Peyer's patch (tissue), 4 donors: ENCODE results near the gene SHLD2. TPM values are rescaled to one million over a fixed set of nuclear protein-coding genes. Genes with fewer than 3 reads are reported as not detected.
"Not testable (repeated sequence)": the region's sequence is repeated elsewhere in the genome, so short reads cannot be mapped to it uniquely, and the experiment has no call there.

ENCODE experiments used
- DNase-seq, 3 donors: peaks; one replicate each; pipeline ENCODE4 v3.0.0-alpha.2; 2017 to 2019
- H3K27ac ChIP-seq, 4 donors: fragments of 200-600 bp; sonication (generic); one replicate each; pipeline ENCODE4 v1.5.1; 2016 to 2019
- H3K27me3 ChIP-seq, 2 donors: fragments of 200-600 bp; sonication (generic); one replicate each; pipeline ENCODE4 v1.5.1; 2019
- H3K36me3 ChIP-seq, 3 donors: fragments of 200-600 bp; sonication (generic); one replicate each; pipeline ENCODE4 v1.5.1; 2016 to 2019
- H3K4me1 ChIP-seq, 4 donors: fragments of 200-600 bp; sonication (generic); one replicate each; pipeline ENCODE4 v1.5.1; 2016 to 2019
- H3K4me3 ChIP-seq, 4 donors: fragments of 200-600 bp; sonication (generic); 1 replicate in 3 of 4; 2 replicates in 1 of 4; pipeline ENCODE4 v1.5.1; 2016 to 2019; ENCODE audit warnings: mild to moderate bottlenecking in 1 of 4
- H3K9me3 ChIP-seq, 4 donors: fragments of 200-600 bp; sonication (generic); one replicate each; pipeline ENCODE4 v1.5.1; 2016 to 2019; ENCODE audit warnings: mild to moderate bottlenecking in 1 of 4
- POLR2A ChIP-seq, 2 donors: fragments of 450-650 bp; IDR thresholded peaks; one replicate each; pipeline ENCODE4 v1.5.1; 2017; ENCODE audit warnings: antibody characterized with exemption in 2 of 2, mild to moderate bottlenecking in 2 of 2, moderate library complexity in 2 of 2
- total RNA-seq, 4 donors: library from RNA; depleted of rRNA; stranded (reverse); fragments of >200 nt; gene quantifications; one replicate each; pipeline ENCODE4 v1.1.0, GENCODE V29; 2016
- TF ChIP-seq, protein P1 (sequence below), 6 experiments: fragments of 450-650 bp in 4 of 6; fragments of 200-600 bp in 2 of 6; sonication (generic) in 1 of 6; IDR thresholded peaks; one replicate each; pipeline ENCODE4 v1.5.1; 2017 to 2019; ENCODE audit warnings: antibody characterized with exemption in 6 of 6, mild to moderate bottlenecking in 3 of 6, moderate library complexity in 1 of 6

The SHLD2 gene
- total RNA-seq, 4 donors from 2014 or later = 35.2 to 55.3 (median 46.0) TPM

DNA sequence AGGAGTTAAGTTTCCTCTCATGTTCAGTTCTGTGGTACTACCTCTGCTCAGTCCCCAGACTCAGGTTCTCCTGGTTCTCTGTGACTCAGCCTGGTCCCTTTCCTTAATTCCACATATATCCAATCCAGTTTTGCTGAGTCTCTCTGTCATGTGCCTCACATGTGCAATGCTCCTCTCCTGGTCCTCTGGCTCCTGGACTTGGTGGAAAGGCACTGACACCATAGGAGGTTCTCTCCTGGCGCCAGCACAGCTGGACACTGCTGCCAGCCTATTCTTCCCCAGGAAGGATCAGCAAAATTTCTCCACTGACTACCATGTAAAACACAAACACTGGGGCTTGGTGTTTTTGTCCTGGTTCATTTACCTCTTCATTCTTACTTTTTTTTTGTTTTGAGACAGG lies 28.1 kb upstream of the SHLD2 start:
- peak overlapping the region in 1 of 4 donors; percentile 6 for H3K27ac ChIP-seq
- H3K36me3 ChIP-seq = peaks cover 0 to 81% (median 0%) of the 10 kb centered on the region in 3 donors
- TF ChIP-seq, protein P1, sequence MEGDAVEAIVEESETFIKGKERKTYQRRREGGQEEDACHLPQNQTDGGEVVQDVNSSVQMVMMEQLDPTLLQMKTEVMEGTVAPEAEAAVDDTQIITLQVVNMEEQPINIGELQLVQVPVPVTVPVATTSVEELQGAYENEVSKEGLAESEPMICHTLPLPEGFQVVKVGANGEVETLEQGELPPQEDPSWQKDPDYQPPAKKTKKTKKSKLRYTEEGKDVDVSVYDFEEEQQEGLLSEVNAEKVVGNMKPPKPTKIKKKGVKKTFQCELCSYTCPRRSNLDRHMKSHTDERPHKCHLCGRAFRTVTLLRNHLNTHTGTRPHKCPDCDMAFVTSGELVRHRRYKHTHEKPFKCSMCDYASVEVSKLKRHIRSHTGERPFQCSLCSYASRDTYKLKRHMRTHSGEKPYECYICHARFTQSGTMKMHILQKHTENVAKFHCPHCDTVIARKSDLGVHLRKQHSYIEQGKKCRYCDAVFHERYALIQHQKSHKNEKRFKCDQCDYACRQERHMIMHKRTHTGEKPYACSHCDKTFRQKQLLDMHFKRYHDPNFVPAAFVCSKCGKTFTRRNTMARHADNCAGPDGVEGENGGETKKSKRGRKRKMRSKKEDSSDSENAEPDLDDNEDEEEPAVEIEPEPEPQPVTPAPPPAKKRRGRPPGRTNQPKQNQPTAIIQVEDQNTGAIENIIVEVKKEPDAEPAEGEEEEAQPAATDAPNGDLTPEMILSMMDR (IDR thresholded peaks at IDR 0.05) = no peak
- TF ChIP-seq POLR2A (IDR thresholded peaks at IDR 0.05) = no peak

DNA sequence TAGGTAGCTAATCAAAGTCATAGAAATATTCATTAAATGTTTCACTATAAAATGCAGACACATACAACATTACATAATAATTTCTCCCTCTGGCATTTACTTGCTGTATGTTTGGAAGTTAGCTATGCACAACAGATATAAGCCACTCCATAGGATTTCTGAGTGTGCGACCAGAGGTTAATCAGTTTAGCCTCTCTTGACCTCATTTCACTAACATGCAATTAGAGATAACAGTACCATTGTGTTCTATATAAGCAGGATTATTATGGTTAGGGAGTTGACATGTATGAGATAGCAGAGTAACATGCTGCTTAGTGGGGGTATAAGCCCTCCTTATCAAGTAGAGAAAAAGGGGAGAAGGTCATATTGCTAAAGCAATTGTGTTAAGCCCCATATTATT lies 26.7 kb upstream of the SHLD2 start:
- peaks cover 0 to 71% (median 0%) of the 10 kb centered on the region in 3 donors for H3K36me3 ChIP-seq
- no peak overlapping the region for H3K4me3 ChIP-seq
- H3K4me1 ChIP-seq = no peaks in the 10 kb centered on the region
- no peaks in the 10 kb centered on the region for H3K27me3 ChIP-seq
- no peak overlapping the region for H3K27ac ChIP-seq
- DNase-seq = no peak
- H3K9me3 ChIP-seq = no peaks in the 10 kb centered on the region
- TF ChIP-seq, protein P1 (IDR thresholded peaks at IDR 0.05) = no peak
- TF ChIP-seq POLR2A (IDR thresholded peaks at IDR 0.05) = no peak

More for the DNA sequence above, 28.1 kb upstream of the SHLD2 start:
- DNase-seq = no peak
- Histone ChIP-seq H3K4me1 (no peaks in the 10 kb centered on the region), H3K4me3 (no peak overlapping the region), H3K27me3 (no peaks in the 10 kb centered on the region), H3K9me3 (no peaks in the 10 kb centered on the region)

GRCh38 chr10:87072449-87072848 lies 22.6 kb upstream of the SHLD2 start:
- Histone ChIP-seq H3K27me3 (no peaks in the 10 kb centered on the region), H3K36me3 (peaks cover 0 to 43% (median 0%) of the 10 kb centered on the region in 3 donors), H3K27ac (no peak overlapping the region), H3K4me3 (no peak overlapping the region), H3K4me1 (no peaks in the 10 kb centered on the region), H3K9me3 (no peaks in the 10 kb centered on the region)
- TF ChIP-seq, protein P1 (IDR thresholded peaks at IDR 0.05) = no peak
- no peak for TF ChIP-seq POLR2A (IDR thresholded peaks at IDR 0.05)
- DNase-seq = no peak

DNA sequence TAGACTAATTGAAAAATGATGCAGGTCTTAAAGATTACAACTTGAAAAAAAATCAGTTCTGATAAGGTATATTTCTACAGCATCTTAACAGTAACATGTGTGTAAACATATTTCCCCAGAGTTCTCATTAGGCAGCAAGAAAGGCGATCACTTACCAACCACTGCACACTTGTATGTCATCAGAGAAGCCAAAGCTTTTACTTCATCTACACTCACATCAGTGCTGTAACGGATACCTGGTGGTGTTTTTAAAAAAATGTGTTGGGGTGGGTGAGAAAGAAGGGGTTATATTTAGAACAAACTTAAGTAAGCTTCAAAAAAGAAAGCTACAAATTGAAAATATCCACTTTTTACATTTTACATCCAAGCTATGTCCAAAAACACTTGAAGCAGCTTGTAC lies 18.6 kb upstream of the SHLD2 start:
- peaks cover 0 to 17% (median 0%) of the 10 kb centered on the region in 3 donors for H3K36me3 ChIP-seq
- not testable (repeated sequence) for H3K4me3 ChIP-seq

GRCh38 chr10:87079106-87079836 lies 15.7 kb upstream of the SHLD2 start:
- DNase-seq = no peak
- TF ChIP-seq, protein P1 (IDR thresholded peaks at IDR 0.05) = no peak
- no peak for TF ChIP-seq POLR2A (IDR thresholded peaks at IDR 0.05)
- no peak overlapping the region for H3K4me3 ChIP-seq

More for the DNA sequence above, 18.6 kb upstream of the SHLD2 start:
- H3K27me3 ChIP-seq, DNase-seq, H3K27ac ChIP-seq, H3K4me1 ChIP-seq, H3K9me3 ChIP-seq: not testable (repeated sequence)

GRCh38 chr10:87080621-87081020 lies 14.4 kb upstream of the SHLD2 start:
- H3K4me1 ChIP-seq = peaks cover 0 to 19% (median 3%) of the 10 kb centered on the region in 4 donors
- not testable (repeated sequence) for H3K27ac ChIP-seq, H3K4me3 ChIP-seq, H3K9me3 ChIP-seq, H3K36me3 ChIP-seq, DNase-seq, H3K27me3 ChIP-seq

More at GRCh38 chr10:87079106-87079836, 15.7 kb upstream of the SHLD2 start:
- Histone ChIP-seq H3K4me1 (peaks cover 0 to 11% (median 0%) of the 10 kb centered on the region in 4 donors), H3K27ac (no peak overlapping the region), H3K27me3 (no peaks in the 10 kb centered on the region), H3K36me3 (peaks cover 0 to 11% (median 0%) of the 10 kb centered on the region in 3 donors), H3K9me3 (no peaks in the 10 kb centered on the region)

DNA sequence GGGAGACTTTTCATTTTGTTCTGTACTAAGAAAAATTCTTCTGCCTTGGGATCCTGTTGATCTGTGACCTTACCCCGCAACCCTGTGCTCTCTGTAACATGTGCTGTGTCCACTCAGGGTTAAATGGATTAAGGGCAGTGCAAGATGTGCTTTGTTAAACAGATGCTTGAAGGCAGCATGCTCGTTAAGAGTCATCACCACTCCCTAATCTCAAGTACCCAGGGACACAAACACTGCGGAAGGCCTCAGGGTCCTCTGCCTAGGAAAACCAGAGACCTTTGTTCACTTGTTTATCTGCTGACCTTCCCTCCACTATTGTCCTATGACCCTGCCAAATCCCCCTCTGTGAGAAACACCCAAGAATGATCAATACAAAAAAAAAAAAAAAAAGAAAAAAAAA lies 13.4 kb upstream of the SHLD2 start:
- H3K36me3 ChIP-seq, H3K27ac ChIP-seq, H3K4me3 ChIP-seq, H3K9me3 ChIP-seq, H3K27me3 ChIP-seq, DNase-seq: not testable (repeated sequence)
- peaks cover 0 to 19% (median 3%) of the 10 kb centered on the region in 4 donors for H3K4me1 ChIP-seq

DNA sequence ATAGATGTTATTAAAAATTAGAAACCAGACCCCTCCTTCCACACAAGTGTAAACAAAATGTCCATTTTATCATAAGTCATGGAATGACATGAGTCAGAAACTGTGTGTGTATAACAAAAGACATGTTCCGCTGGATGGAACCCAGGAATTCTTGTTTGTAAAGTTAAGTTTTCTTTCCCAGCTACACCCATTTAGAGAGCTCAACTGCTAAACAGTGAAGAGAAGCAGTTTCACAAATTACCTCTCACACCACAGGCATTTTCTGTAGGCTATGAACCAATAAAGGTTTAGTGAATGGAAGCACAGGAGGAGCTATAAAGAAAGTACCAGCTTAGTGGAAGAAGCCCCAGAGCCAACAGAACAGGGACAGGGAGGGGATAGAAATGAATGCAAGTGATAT lies 12.8 kb upstream of the SHLD2 start:
- not testable (repeated sequence) for H3K36me3 ChIP-seq, H3K4me3 ChIP-seq, H3K9me3 ChIP-seq, H3K27me3 ChIP-seq, DNase-seq
- Histone ChIP-seq H3K4me1 (peaks cover 0 to 19% (median 3%) of the 10 kb centered on the region in 4 donors), H3K27ac (peak overlapping the region in 1 of 4 donors; percentile 58)

DNA sequence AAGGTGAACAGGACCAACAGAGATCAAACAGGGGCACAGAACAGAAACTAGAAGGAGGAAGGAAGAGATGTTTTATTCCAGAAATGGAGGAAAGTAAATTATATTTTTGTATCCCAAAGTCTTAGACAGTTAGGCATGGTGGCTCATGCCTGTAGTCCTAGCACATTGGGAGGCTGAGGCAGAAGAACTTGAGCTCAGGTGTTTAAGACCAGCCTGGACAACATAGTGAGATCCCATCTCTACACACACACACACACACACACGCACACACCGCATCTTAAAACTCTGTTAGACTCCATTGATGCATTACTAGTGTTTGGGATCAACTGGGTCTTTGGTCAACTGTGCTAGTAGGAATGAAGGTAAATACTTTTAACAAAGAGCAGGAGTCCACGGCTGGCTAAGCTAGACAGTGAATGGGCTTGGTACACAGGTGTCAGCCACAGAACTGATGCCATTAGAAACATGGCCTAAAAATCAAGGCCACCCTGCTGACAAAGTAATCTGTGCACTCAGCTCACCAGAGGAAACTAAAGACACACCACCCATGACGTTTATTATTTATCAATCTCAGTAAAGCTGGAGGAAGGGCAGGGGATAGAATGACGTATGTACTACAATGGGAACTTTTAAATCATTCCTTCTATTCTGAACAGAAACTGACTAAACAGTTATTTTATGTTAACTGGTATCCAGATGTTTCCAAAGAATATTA lies 11.3 kb upstream of the SHLD2 start:
- H3K4me3 ChIP-seq, H3K36me3 ChIP-seq, H3K27me3 ChIP-seq, H3K9me3 ChIP-seq, DNase-seq: not testable (repeated sequence)
- peak overlapping the region in 2 of 4 donors; percentile 25 to 62 for H3K27ac ChIP-seq
- peaks cover 0 to 19% (median 3%) of the 10 kb centered on the region in 4 donors for H3K4me1 ChIP-seq

GRCh38 chr10:87084291-87084782 lies 10.7 kb upstream of the SHLD2 start:
- Histone ChIP-seq H3K27ac (peak overlapping the region in 2 of 4 donors; percentile 25 to 62), H3K4me1 (peaks cover 0 to 23% (median 3%) of the 10 kb centered on the region in 4 donors)
- H3K27me3 ChIP-seq, H3K9me3 ChIP-seq, H3K36me3 ChIP-seq, H3K4me3 ChIP-seq, DNase-seq: not testable (repeated sequence)
